GM12865 (cell line): Measurements from ENCODE around the gene CTTNBP2.
A peak's percentile ranks its signal among the peaks of the same experiment; 100 is the strongest.

ENCODE experiments used
- DNase-seq: peaks from one replicate; pipeline ENCODE4 v3.0.0; 2010; ENCODE audit warnings: low read depth
- H3K4me3 ChIP-seq: 2 replicates; pipeline ENCODE4 v1.5.1; 2011; ENCODE audit warnings: mild to moderate bottlenecking, low read depth, low read length, control low read depth
- CTCF ChIP-seq: IDR thresholded peaks from 2 replicates; pipeline ENCODE4 v1.5.1; 2011; ENCODE audit warnings: low read length, control low read depth, low read depth, inconsistent platforms; ENCODE audit not compliant: insufficient read depth; ENCODE audit errors: missing control alignments

Gene CTTNBP2, protein sequence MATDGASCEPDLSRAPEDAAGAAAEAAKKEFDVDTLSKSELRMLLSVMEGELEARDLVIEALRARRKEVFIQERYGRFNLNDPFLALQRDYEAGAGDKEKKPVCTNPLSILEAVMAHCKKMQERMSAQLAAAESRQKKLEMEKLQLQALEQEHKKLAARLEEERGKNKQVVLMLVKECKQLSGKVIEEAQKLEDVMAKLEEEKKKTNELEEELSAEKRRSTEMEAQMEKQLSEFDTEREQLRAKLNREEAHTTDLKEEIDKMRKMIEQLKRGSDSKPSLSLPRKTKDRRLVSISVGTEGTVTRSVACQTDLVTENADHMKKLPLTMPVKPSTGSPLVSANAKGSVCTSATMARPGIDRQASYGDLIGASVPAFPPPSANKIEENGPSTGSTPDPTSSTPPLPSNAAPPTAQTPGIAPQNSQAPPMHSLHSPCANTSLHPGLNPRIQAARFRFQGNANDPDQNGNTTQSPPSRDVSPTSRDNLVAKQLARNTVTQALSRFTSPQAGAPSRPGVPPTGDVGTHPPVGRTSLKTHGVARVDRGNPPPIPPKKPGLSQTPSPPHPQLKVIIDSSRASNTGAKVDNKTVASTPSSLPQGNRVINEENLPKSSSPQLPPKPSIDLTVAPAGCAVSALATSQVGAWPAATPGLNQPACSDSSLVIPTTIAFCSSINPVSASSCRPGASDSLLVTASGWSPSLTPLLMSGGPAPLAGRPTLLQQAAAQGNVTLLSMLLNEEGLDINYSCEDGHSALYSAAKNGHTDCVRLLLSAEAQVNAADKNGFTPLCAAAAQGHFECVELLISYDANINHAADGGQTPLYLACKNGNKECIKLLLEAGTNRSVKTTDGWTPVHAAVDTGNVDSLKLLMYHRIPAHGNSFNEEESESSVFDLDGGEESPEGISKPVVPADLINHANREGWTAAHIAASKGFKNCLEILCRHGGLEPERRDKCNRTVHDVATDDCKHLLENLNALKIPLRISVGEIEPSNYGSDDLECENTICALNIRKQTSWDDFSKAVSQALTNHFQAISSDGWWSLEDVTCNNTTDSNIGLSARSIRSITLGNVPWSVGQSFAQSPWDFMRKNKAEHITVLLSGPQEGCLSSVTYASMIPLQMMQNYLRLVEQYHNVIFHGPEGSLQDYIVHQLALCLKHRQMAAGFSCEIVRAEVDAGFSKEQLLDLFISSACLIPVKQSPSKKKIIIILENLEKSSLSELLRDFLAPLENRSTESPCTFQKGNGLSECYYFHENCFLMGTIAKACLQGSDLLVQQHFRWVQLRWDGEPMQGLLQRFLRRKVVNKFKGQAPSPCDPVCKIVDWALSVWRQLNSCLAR (N-terminal part only)

GRCh38 chr7:117873310-117874190, at the start of gene CTTNBP2:
Gene CTTNBP2, minus strand, starts transcription at chr7:117873441. Its CDS starts 26 bp downstream, at chr7:117873415.
- no peak within 1 kb of the TSS for H3K4me3 ChIP-seq
- DNase-seq: peak; percentile 8
- TF ChIP-seq CTCF: no peak

DNA sequence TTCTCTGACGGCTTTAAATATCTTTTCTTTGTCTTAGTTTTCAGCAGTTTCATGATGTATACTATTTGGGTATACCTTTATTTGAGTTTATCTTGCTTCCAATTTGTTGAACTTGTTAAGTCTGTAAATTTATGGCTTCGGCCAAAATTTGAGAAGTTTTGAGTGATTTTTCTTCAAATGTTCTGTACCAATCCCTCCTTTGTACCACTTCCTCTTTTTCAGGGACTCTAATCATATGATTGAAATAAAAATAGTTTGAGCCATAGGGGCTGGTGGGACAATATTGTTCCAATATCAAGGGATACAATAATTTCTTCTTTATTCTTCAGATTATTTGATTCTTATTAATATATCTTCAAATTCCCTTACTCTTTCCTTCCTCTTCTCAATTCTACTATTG, 43.1 kb upstream of the CTTNBP2 start:
- TF ChIP-seq CTCF: no peak
- no peak overlapping the region for H3K4me3 ChIP-seq
- no peak for DNase-seq

- H3K4me3 ChIP-seq: no peak overlapping the region
- no peak for DNase-seq
- no peak for TF ChIP-seq CTCF
These were observed 39.2 kb upstream of the CTTNBP2 start for GRCh38 chr7:117912421-117912820.

DNA sequence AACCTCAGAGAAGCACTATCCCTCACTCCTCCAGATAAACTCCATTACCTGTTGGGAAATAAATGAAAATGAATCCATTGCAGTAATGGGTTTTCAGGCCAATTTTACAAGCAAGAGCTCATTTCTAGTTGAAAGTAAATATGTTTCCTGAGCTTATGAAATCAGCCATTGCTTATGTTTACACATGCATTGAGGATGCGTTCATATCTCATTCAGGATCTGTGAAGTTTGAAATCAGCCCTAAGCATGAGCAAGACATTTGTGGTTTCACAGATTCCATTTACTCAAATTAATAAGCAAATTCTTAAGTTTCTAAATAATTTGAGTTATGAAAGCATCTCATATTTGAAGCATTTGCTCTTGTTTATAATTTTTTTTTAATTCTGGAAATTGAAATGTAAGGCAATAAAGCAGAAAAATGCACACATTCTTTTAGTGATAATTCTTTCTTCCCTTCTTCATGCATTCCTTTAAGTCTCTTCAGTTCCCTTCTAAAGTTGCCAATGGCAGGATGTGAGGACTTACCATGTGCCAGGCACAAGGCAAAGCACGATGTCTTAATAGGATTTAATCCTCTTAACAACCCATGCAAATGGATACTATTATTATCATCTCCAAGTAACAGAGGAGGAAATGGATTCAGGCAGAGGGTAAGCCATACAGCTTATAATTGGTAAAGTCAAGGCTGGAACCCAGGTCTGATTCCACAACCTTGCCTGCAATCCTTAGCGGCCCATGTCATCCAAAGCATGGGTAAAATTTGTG, 35.0 kb upstream of the CTTNBP2 start:
- DNase-seq: no peak
- no peak overlapping the region for H3K4me3 ChIP-seq
- TF ChIP-seq CTCF: no peak

DNA sequence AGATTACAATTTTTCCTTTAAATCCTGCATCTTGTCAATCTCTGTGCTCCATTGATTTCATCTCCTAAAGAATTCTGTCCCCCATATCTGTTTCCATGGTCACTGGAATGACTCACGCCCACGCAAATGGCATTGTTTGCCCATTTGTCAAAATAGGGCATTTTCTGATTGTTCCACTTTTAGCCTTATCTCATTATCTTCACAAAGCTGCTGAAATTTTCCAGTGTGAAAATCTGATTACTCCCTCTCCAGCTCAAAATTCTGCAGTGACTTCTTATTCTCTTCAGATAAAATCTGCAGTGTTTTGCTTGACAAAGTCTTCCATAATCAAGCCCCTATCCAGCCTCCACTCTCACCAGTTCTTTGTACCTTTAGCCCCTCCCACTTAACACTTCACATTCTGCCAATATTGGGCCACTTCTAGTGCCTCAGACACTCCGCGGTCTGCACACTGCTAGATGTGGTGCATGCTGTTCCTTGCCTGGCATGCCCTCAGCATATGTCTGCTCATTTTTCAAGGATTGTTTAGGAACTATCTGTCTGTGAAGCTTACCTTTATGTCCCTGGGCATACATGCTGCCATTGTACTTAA, 33.9 kb upstream of the CTTNBP2 start:
- no peak for DNase-seq
- TF ChIP-seq CTCF: no peak
- H3K4me3 ChIP-seq: no peak overlapping the region
